Raji (cell line): ENCODE data around the gene GJD3.

Experiments used
- POLR2A ChIP-seq: IDR thresholded peaks from 2 replicates; pipeline ENCODE4 v1.6.1; 2011; ENCODE audit warnings: low read depth, low read length, control low read depth; ENCODE audit not compliant: insufficient read depth

The GJD3 gene, protein sequence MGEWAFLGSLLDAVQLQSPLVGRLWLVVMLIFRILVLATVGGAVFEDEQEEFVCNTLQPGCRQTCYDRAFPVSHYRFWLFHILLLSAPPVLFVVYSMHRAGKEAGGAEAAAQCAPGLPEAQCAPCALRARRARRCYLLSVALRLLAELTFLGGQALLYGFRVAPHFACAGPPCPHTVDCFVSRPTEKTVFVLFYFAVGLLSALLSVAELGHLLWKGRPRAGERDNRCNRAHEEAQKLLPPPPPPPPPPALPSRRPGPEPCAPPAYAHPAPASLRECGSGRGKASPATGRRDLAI

DNA sequence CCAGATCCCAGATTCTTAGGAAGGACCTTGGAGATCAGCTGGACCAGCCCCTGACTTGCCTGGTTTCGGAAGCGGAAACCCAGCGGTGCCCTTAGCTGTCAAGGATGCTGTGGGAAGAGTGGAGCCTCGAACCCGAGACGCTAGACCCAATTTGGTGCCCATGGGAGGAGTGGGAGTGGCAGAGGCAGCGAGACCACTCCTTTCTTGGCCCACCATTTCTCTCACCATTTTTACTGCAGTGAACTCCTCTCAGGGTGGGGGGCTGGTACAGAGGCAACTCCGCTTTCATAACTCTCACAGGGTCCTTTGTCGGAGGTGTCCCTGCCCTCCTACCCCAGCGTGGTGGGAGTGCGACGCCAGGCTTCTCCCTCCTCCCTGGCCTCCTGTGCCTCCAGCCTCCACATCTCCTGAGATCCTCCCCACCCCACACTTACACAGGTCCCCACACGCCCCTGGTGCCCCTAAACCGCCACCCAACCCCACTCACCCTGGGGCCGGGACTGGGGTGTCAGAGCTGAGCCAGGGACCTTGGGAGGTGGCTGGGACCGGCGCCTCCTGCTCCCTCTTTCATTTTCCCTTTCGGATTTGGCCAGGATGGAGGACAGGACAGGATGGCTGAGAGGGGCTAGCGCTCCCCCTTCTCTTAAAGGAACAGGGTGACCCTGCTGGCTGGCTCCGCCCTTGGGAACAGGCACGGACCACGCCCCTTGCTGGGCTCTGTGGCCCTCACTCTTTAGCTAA is at the start of gene GJD3:
Gene GJD3 (minus strand): TSS at position 617 of the 741 bp plus-strand sequence. CDS start 922 bp downstream, outside the sequence.
- no peak for TF ChIP-seq POLR2A

DNA sequence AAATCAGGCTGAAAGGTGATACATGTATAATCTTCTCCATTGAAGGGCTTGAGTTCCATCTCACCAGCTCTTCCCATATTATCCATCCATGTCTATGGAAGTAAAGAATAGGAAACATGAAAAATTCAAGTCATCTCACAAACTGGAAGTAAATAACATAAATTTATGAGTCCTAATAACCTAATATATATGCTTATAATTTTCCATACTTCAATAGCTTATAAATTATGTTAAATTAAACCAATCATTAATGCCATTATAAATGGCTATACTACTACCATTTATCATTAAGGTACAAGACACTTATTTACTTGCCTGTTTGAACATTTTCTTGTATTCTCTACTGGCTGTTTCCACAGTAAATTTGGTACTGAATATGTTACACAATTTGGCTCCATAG is 48.3 kb upstream of the GJD3 start:
- no peak for TF ChIP-seq POLR2A

DNA sequence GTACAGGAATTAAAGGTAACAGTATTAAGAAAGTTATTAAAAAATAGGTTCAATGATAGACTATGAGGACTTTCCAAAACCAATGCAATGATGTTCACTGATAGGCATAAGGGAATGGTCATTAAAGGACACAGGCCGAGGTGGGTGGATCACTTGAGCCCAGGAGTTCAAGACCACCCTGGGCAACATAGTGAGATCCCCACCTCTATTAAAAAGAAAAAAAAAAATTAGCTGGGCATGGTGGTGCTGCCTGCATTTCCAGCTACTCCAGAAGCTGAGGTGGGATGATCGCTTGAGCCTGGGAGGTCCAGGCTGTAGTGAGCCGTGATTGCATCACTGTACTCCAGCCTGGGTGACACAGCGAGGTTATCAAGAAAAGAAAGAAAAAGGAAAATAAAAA is 47.3 kb upstream of the GJD3 start:
- no peak for TF ChIP-seq POLR2A

DNA sequence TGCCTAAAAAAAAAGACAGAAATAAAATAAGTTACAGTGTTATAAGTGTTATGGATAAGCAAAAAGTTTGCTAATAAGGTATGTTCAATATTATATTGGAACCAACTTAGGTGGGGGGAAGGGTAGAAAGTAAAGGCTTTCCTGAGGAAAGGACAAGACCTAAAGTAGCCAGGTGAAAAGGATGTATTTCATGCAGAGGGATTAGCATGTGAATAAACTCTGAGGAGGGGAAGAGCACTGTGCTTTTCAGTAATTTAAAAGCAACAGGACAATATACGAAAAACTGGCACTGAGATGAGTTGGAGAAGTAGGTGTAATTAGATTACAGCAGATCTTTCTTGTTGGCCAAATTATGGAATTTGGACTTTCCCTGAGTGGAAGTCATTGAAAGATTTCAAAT is 45.5 kb upstream of the GJD3 start:
- TF ChIP-seq POLR2A = no peak

DNA sequence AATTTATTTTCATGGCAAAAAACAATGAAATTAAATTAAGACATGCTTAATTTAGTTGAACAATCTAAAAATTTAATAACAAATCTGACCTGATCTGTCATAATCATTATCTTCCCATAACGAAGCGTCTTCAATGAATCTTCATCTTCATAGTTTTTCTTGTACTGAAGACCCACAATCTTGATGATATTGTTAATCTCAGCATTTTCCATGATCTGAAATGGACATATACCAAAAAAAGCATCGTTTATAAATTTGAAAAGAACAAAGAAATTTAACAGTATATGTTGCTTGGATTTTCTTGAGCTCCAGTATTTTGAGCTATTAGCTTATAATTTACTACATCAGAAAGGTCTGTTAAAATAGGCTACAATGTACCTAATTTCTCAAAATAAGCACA is 42.9 kb upstream of the GJD3 start:
- no peak for TF ChIP-seq POLR2A

DNA sequence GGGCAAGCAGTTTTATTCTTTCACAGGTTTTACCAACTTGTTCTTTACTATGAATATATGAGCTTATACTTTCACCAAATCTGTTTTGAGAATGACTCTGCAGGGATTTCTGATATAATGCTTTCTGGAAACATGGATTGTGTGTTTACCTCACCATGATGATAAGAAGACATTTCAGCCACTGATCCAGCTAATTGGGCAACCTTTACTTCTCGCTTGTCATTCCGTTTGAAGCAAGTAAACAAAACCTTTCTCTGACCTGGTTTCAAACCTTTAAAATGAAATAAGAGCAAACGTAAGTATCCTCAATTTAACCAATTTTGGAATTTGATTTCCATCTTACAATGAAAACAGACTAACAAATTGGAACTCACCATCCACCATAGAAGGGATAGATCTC is 39.5 kb upstream of the GJD3 start:
- no peak for TF ChIP-seq POLR2A

DNA sequence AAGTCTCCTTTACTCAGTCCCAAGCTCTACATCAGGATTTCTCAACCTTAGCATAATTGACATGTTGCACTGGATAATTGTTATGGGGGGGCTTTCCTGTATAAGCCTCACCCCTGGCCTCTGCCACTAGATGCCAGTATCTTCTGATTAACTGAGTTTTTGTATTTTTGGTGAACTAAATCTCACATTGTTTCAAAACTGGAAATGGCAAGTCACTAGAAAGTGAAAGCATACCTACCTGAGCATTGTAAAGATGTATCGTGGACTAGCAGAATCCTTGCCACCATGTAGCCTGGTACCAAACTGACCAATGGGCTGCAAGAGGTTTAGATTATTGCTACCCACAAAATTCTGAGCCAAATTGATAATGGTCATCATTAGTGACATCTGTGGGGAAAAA is 38.1 kb upstream of the GJD3 start:
- no peak for TF ChIP-seq POLR2A

DNA sequence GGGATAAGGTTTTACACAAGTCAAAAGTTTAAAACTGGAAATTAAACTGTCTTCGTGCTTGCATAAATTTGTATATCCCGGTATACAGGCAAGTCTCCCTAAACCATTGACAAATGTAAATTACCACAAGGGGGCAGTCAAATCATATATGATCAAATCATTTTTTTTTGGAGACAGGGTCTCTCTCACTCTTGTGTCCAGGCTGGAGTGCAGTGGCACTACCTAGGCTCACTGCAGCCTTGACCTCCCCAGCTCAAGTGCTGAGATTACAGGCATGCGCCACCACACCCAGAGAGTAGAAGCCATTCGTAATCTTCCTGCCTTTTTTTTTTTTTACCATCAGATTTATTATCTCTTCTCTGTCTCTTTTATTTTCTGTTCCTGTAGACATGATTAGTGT is 34.6 kb upstream of the GJD3 start:
- TF ChIP-seq POLR2A = no peak

DNA sequence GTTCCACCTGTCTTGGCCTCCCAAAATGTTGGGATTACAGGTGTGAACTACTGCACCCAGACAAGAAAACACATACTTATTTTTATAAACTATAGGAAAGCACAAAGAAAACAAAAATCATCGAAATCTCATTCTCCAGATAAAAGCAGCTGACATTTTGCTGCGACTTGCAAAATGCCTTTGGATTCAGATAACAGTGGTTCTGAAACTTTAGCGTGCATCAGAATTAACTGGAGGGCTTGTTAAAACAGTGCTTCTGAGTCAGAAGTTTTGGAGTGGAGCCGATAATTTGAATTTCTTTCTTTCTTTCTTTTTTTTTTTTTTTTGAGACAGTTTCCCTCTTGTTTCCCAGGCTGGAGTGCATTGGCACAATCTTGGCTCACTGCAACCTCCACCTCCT is 17.7 kb upstream of the GJD3 start:
- no peak for TF ChIP-seq POLR2A

DNA sequence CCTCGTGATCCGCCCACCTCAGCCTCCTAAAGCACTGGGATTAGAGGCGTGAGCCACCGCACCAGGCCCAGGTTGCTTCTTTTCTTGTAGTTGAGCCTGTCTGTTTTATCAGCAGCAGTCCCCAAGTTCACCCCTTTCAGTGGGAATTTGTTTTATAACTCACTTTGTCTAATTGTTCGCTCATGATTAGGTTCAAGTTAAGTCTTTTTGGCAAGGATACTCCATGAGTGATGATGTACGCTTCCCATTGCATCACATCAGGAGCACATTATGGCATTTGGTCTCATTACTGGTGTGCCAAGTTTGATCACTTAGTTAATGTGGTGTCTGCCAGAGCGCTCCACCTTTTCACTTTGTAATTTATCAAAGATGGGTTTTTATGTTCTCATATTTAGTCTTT is 14.4 kb upstream of the GJD3 start:
- TF ChIP-seq POLR2A = no peak

DNA sequence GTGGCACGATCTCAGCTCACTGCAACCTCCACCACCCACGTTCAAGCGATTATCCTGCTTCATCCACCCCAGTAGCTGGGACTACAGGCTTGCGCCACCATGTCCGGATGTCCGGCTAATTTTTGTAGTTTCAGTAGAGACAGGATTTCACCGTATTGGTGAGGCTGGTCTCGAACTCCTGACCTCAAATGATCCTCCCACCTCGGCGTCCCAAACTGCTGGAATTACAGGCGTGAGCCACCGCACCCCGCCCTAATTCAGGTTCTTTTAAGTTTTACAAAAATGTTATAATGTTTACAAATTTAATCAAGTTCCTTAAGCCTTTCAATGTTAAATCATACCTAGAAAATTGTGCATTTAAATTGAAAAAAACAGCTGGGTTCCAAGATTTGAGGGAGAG is 13.3 kb upstream of the GJD3 start:
- TF ChIP-seq POLR2A = no peak

DNA sequence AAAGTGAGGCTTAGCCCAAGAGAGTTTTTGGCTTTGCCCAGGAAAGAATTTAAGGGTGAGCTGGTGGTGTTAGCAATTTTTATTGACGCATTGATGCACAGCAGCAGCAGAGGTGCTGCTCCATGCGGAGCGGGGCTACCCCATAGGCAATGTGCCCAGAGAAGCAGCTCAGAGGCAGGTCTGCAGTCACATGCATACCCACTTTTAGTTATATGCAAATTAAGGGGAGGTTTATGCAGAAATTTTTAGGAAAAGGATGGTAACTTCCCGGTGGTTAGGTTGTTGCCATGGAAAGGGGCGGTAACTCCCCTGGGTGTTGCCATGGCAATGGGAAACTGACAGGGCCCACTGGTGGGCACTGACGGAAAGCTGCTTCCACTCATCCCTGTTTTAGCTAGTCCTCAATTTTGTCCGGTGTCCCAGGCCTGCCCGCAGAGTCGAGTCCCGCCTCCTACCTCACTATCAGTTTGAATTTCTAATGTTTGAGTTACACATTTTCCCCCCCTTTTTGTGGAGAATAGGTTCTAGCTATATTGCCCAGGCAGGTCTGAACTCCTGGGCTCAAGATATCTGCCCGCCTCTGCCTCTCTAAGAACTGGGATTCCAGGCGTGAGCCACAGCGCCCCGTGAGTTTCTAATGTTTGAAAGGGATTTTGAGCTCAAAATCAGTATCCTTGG is 10.4 kb upstream of the GJD3 start:
- no peak for TF ChIP-seq POLR2A

DNA sequence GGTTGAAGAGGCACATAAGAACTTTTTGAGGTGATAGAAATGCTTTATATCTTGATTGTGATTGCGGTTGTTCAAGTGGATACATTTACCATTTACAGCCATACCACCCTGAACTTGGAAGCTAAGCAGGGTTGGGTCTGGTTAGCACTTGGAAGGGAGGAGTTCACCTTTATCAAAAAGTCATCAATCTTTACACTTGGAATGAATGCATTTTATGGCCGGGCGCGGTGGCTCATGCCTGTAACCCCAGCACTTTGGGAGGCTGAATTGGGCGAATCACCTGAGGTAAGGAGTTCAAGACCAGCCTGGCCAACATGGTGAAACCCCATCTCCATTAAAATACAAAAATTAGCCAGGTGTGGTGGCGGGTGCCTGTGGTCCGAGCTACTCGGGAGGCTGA is 9.5 kb upstream of the GJD3 start:
- TF ChIP-seq POLR2A = no peak

DNA sequence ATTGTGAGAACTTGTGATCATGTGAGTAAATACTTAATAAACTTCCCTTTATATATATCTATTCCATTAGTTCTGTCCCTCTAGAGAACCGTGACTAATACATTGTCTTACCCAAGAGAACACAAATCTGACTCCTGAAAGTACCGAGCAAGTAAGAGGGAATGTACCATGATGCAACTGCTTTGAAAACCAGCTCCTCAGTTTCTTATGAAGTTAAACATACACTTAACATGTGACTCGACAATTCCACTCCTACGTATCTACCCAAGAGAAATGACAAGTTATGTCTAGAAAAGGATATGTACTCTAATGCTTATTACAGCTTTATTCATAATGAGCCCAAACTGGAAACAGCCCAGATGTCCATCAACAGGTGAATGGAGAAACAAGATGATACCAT is 8.8 kb upstream of the GJD3 start:
- no peak for TF ChIP-seq POLR2A

DNA sequence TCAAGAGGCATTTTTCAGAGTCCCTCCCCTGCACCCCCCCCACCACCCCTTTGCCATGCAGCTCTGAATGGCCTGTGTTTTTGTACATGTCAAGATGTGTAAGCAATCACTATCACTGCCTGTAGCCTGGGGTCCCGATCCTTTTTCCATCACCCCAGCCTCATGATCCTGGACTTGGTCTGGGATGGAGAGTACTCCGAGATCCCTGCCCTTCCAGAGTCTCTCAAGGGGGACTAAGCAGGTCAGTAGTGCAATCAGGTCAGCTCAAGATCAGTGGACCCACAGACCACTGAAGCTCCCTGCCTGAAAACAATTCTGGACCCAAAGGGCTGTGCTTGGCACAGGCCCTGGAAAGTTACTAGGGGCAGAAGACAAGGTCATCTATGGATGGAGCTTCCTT is 7.5 kb upstream of the GJD3 start:
- no peak for TF ChIP-seq POLR2A
